HL-60 (cell line): ENCODE measurements around the gene PAQR3.
"Not testable (repeated sequence)": the region's sequence is repeated elsewhere in the genome, so short reads cannot be mapped to it uniquely, and the experiment has no call there.

Source experiments
- DNase-seq, 2 experiments: peaks; one replicate each; pipeline ENCODE4 v3.0.0-alpha.2; 2010 to 2020; ENCODE audit warnings: low read depth in 1 of 2, low spot score in 1 of 2
- H3K27ac ChIP-seq: fragments of 250-450 bp; sonication (Bioruptor Pico); replicated peaks from 2 replicates; pipeline ENCODE4 v1.5.1; 2020; ENCODE audit warnings: mild to moderate bottlenecking, moderate library complexity
- H3K27me3 ChIP-seq: fragments of 250-450 bp; sonication (Bioruptor Pico); 2 replicates; pipeline ENCODE4 v1.5.1; 2021; ENCODE audit warnings: mild to moderate bottlenecking, moderate library complexity; ENCODE audit not compliant: insufficient read depth, poor library complexity, severe bottlenecking
- H3K4me3 ChIP-seq: replicated peaks from 2 replicates; pipeline ENCODE4 v1.5.1; 2011; ENCODE audit warnings: mild to moderate bottlenecking, control low read depth, low read length; ENCODE audit not compliant: insufficient read depth
- GABPA ChIP-seq: IDR thresholded peaks from 2 replicates; pipeline ENCODE4 v1.6.1; 2012; ENCODE audit warnings: low read depth
- POLR2AphosphoS5 ChIP-seq: IDR thresholded peaks from 2 replicates; pipeline ENCODE4 v1.6.1; 2012; ENCODE audit warnings: low read depth
- SPI1 ChIP-seq: IDR thresholded peaks from 2 replicates; pipeline ENCODE4 v1.6.1; 2012; ENCODE audit warnings: low read depth, mild to moderate bottlenecking, borderline replicate concordance
- TF ChIP-seq, protein P1 (sequence below): IDR thresholded peaks from one replicate; pipeline ENCODE4 v1.5.1; 2011; ENCODE audit warnings: low read length, control low read depth, inconsistent platforms; ENCODE audit not compliant: insufficient read depth
- TF ChIP-seq, protein P2 (sequence below): IDR thresholded peaks from 2 replicates; pipeline ENCODE4 v1.6.1; 2012; ENCODE audit warnings: low read depth; ENCODE audit not compliant: insufficient replicate concordance

PAQR3 gene

DNA sequence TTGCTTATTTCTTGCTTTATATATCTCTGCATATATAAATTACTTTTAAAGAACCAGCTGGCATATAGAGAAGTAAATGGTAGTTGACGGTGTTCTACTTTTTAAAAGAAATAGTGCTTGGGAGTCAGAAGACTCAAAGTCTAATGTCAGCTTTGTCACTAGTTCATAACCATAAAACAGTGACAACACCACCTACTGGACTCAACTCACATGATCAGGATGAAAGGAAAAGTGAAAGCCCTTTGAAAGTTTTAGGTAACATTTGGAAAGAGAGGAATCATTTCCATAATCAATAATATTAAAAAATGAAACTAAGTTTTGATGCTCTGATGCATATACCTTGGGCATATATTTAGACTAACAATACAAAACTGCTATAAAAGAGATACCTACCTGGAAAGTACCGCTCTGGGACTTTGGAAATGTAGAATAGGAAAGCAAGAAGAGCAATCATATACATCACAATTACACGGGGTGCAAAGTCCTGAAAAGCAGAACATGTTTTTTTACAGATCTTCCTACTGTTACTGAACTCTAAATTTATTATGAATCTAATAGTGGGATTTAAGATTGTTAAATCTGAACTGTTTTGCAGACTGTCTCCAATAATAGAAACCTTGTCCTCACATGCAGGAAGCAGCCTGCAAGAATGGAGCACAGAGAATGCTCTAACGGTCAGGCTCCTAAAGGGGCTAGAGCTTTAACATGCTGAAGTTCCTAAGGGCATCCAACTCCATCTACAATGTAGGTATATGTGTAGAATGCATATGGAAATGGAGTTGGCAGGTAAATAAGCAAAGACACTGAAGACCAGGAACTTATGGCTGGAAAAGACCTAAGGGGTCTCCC is 15.6 kb downstream of the PAQR3 start:
- no peak overlapping the region for H3K27ac ChIP-seq
- TF ChIP-seq, protein P1, sequence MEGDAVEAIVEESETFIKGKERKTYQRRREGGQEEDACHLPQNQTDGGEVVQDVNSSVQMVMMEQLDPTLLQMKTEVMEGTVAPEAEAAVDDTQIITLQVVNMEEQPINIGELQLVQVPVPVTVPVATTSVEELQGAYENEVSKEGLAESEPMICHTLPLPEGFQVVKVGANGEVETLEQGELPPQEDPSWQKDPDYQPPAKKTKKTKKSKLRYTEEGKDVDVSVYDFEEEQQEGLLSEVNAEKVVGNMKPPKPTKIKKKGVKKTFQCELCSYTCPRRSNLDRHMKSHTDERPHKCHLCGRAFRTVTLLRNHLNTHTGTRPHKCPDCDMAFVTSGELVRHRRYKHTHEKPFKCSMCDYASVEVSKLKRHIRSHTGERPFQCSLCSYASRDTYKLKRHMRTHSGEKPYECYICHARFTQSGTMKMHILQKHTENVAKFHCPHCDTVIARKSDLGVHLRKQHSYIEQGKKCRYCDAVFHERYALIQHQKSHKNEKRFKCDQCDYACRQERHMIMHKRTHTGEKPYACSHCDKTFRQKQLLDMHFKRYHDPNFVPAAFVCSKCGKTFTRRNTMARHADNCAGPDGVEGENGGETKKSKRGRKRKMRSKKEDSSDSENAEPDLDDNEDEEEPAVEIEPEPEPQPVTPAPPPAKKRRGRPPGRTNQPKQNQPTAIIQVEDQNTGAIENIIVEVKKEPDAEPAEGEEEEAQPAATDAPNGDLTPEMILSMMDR: no peak
- TF ChIP-seq, protein P2, sequence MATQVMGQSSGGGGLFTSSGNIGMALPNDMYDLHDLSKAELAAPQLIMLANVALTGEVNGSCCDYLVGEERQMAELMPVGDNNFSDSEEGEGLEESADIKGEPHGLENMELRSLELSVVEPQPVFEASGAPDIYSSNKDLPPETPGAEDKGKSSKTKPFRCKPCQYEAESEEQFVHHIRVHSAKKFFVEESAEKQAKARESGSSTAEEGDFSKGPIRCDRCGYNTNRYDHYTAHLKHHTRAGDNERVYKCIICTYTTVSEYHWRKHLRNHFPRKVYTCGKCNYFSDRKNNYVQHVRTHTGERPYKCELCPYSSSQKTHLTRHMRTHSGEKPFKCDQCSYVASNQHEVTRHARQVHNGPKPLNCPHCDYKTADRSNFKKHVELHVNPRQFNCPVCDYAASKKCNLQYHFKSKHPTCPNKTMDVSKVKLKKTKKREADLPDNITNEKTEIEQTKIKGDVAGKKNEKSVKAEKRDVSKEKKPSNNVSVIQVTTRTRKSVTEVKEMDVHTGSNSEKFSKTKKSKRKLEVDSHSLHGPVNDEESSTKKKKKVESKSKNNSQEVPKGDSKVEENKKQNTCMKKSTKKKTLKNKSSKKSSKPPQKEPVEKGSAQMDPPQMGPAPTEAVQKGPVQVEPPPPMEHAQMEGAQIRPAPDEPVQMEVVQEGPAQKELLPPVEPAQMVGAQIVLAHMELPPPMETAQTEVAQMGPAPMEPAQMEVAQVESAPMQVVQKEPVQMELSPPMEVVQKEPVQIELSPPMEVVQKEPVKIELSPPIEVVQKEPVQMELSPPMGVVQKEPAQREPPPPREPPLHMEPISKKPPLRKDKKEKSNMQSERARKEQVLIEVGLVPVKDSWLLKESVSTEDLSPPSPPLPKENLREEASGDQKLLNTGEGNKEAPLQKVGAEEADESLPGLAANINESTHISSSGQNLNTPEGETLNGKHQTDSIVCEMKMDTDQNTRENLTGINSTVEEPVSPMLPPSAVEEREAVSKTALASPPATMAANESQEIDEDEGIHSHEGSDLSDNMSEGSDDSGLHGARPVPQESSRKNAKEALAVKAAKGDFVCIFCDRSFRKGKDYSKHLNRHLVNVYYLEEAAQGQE: no peak
- no peak for TF ChIP-seq SPI1
- no peak for TF ChIP-seq POLR2AphosphoS5
- no peak for TF ChIP-seq GABPA
- no peak overlapping the region for H3K4me3 ChIP-seq
- H3K27me3 ChIP-seq: no peaks in the 10 kb centered on the region
- no peak for DNase-seq

DNA sequence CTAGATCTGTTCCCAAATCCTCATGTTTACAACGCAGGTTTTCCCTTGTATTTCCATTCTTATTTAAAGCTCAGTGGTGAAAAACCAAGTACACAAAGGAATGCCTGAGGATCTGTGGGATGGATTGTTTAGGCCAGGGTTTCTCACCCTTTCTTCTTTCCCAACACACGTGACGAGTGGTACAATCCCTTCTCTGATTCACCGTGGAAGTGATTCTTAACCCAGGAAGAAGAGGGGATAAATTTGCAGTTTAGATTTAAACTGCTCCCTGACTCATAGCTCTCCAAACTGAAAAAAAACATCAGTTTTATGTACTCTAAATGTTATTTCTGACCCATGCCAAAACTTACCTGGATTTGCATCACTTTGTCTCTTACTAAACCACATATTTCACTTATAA is 17.0 kb downstream of the PAQR3 start:
- no peak for TF ChIP-seq POLR2AphosphoS5
- TF ChIP-seq, protein P2: no peak
- TF ChIP-seq, protein P1: no peak
- no peak for TF ChIP-seq GABPA
- Histone ChIP-seq H3K4me3 (no peak overlapping the region), H3K27ac (no peak overlapping the region), H3K27me3 (no peaks in the 10 kb centered on the region)
- no peak for DNase-seq

DNA sequence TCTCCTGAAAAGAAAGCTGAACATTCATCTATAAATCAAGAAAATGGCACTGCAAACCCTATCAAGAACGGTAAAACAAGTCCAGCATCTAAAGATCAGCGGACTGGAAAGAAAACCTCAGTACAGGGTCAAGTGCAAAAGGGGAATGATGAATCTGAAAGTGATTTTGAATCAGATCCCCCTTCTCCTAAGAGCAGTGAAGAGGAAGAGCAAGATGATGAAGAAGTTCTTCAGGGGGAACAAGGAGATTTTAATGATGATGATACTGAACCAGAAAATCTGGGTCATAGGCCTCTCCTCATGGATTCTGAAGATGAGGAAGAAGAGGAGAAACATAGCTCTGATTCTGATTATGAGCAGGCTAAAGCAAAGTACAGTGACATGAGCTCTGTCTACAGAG is 28.6 kb downstream of the PAQR3 start:
- TF ChIP-seq, protein P2: no peak
- TF ChIP-seq, protein P1: no peak
- TF ChIP-seq SPI1 (no peak), GABPA (no peak), POLR2AphosphoS5 (no peak)
- no peaks in the 10 kb centered on the region for H3K27me3 ChIP-seq
- no peak for DNase-seq
- H3K4me3 ChIP-seq: no peak overlapping the region
- no peak overlapping the region for H3K27ac ChIP-seq

DNA sequence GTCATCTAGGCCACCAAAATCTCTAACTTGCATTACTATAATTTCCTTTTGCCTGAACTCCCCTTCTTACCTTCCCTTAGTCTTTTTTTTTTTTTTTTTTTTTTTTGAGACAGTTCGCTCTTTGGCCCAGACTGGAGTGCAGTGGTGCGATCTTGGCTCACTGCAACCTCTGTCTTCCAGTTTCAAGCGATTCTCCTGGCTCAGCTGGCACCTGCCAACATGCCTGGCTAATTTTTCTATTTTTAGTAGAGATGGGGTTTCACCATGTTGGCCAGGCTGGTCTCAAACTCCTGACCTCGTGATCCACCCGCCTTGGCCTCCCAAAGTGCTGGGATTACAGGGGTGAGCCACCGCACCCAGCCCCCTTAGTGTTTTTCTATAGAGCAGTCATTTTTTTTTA is 30.3 kb downstream of the PAQR3 start:
- not testable (repeated sequence) for H3K4me3 ChIP-seq, DNase-seq, H3K27me3 ChIP-seq, H3K27ac ChIP-seq
